GM21723 (cell line): ENCODE measurements around the gene CCDC192.

Experiments used
- ATAC-seq: cut with Tn5 transposase; IDR thresholded peaks from one replicate; pipeline ENCODE4 v1.9.1; 2021; ENCODE audit warnings: mild to moderate bottlenecking, moderate library complexity; ENCODE audit not compliant: unreplicated experiment

Gene CCDC192

GRCh38 chr5:127970081-127970480 lies 266.9 kb downstream of the CCDC192 start:
- ATAC-seq = no peak

GRCh38 chr5:127970854-127971425 lies 267.7 kb downstream of the CCDC192 start:
- no peak for ATAC-seq

- no peak for ATAC-seq
Observed at GRCh38 chr5:127975961-127976360, 272.8 kb downstream of the CCDC192 start.

- ATAC-seq = no peak
Observed at GRCh38 chr5:127976525-127976924, 273.3 kb downstream of the CCDC192 start.

- no peak for ATAC-seq
Observed at GRCh38 chr5:127976991-127977717, 274.0 kb downstream of the CCDC192 start.

GRCh38 chr5:127978738-127979300 lies 275.6 kb downstream of the CCDC192 start:
- ATAC-seq = no peak

- ATAC-seq = no peak
Observed at GRCh38 chr5:127979475-127979874, 276.3 kb downstream of the CCDC192 start.

GRCh38 chr5:127980843-127981242 lies 277.7 kb downstream of the CCDC192 start:
- ATAC-seq = no peak

GRCh38 chr5:127981498-127981897 lies 278.3 kb downstream of the CCDC192 start:
- no peak for ATAC-seq

- no peak for ATAC-seq
Observed at GRCh38 chr5:127985811-127986325, 282.7 kb downstream of the CCDC192 start.

- no peak for ATAC-seq
Observed at GRCh38 chr5:127987354-127988145, 284.4 kb downstream of the CCDC192 start.

- ATAC-seq = no peak
Observed at GRCh38 chr5:127988146-127988760, 285.1 kb downstream of the CCDC192 start.
